ENCODE results near the gene MDFIC. TPM values are rescaled to one million over a fixed set of nuclear protein-coding genes. Genes with fewer than 3 reads are reported as not detected.
A peak's percentile ranks its signal among the peaks of the same experiment; 100 is the strongest.

MDFIC gene
- total RNA-seq, 2 experiments from 2014 or later: 25.9 to 27.1 TPM

GRCh38 chr7:114989531-114989930 is 67.6 kb downstream of the MDFIC start:
- Histone ChIP-seq H3K4me1 (ENCODE audit: insufficient read depth, low read length) (no peaks in the 10 kb centered on the region), H3K4me3 (ENCODE audit: low read length) (no peak overlapping the region), H3K9me3 (ENCODE audit: control insufficient read depth in 1 of 2, insufficient read depth in 1 of 2, low read length in 2 of 2) (no peaks in the 10 kb centered on the region), H3K36me3 (ENCODE audit: insufficient read depth, low read length) (peaks cover 32% of the 10 kb centered on the region), H3K27me3 (ENCODE audit: control insufficient read depth in 1 of 2, insufficient read depth in 2 of 2, low read length in 2 of 2) (no peaks in the 10 kb centered on the region), H3K27ac (ENCODE audit: low read depth in 1 of 2, low read length in 2 of 2) (no peak overlapping the region)
- ChIA-PET POLR2A (interaction anchor here (0.7 to 0.8 kb wide), 2 partner anchors 66 to 295 kb away, joined by 3 read pairs; no protein-coding TSS in a partner anchor), CTCF (interaction anchor here (1.2 to 1.5 kb wide), 2 partner anchors 12 to 16 kb away, joined by 3 to 4 read pairs; no protein-coding TSS in a partner anchor)
- ATAC-seq (ENCODE audit: poor library complexity) (no peak), DNase-seq (no peak)
- H3K4me3 Mint-ChIP-seq: no peak overlapping the region
- no peaks in the 10 kb centered on the region for H3K9me3 Mint-ChIP-seq
- no peaks in the 10 kb centered on the region for H3K27me3 Mint-ChIP-seq
- no peak for TF ChIP-seq CTCF (IDR thresholded peaks at IDR 0.05)
- H3K27ac Mint-ChIP-seq: no peak overlapping the region
- H3K4me1 Mint-ChIP-seq (ENCODE audit: low read depth): peaks cover 39% of the 10 kb centered on the region
- peaks cover 54% of the 10 kb centered on the region for H3K36me3 Mint-ChIP-seq (ENCODE audit: low read depth)
- intact Hi-C loops (cut with DNase I, micrococcal nuclease): no loop called here

- H3K4me1 Mint-ChIP-seq (ENCODE audit: low read depth): peaks cover 72% of the 10 kb centered on the region
- H3K36me3 ChIP-seq (ENCODE audit: insufficient read depth, low read length): peaks cover 32% of the 10 kb centered on the region
- no peak overlapping the region for H3K27ac ChIP-seq (ENCODE audit: low read depth in 1 of 2, low read length in 2 of 2)
- H3K36me3 Mint-ChIP-seq (ENCODE audit: low read depth): peaks cover 66% of the 10 kb centered on the region
- peak; percentile 32 for ATAC-seq (ENCODE audit: poor library complexity)
- no peak overlapping the region for H3K4me3 Mint-ChIP-seq
- peak overlapping the region; percentile 53 for H3K27ac Mint-ChIP-seq
- H3K27me3 ChIP-seq (ENCODE audit: control insufficient read depth in 1 of 2, insufficient read depth in 2 of 2, low read length in 2 of 2): no peaks in the 10 kb centered on the region
- no peaks in the 10 kb centered on the region for H3K9me3 ChIP-seq (ENCODE audit: control insufficient read depth in 1 of 2, insufficient read depth in 1 of 2, low read length in 2 of 2)
- H3K4me3 ChIP-seq (ENCODE audit: low read length): no peak overlapping the region
- DNase-seq: no peak
- H3K27me3 Mint-ChIP-seq: no peaks in the 10 kb centered on the region
- ChIA-PET POLR2A (interaction anchor here (0.7 to 1.9 kb wide), 3 partner anchors 11 to 232 kb away, joined by 3 to 9 read pairs (median 6); no protein-coding TSS in a partner anchor), CTCF (interaction anchor here (0.7 kb wide), 1 partner anchor 63 kb away, joined by 3 read pairs; no protein-coding TSS in a partner anchor)
- no peak for TF ChIP-seq CTCF (IDR thresholded peaks at IDR 0.05)
- intact Hi-C loops (cut with DNase I, micrococcal nuclease): no loop called here
- H3K4me1 ChIP-seq (ENCODE audit: insufficient read depth, low read length): peaks cover 16% of the 10 kb centered on the region
- no peaks in the 10 kb centered on the region for H3K9me3 Mint-ChIP-seq
These were observed 75.9 kb downstream of the MDFIC start for GRCh38 chr7:114997487-114998404.

- Histone ChIP-seq H3K27me3 (ENCODE audit: control insufficient read depth in 1 of 2, insufficient read depth in 2 of 2, low read length in 2 of 2) (no peaks in the 10 kb centered on the region), H3K9me3 (ENCODE audit: control insufficient read depth in 1 of 2, insufficient read depth in 1 of 2, low read length in 2 of 2) (no peaks in the 10 kb centered on the region), H3K36me3 (ENCODE audit: insufficient read depth, low read length) (peaks cover 27% of the 10 kb centered on the region), H3K4me1 (ENCODE audit: insufficient read depth, low read length) (peaks cover 50% of the 10 kb centered on the region), H3K4me3 (ENCODE audit: low read length) (no peak overlapping the region), H3K27ac (ENCODE audit: low read depth in 1 of 2, low read length in 2 of 2) (peak overlapping the region in 1 of 2 donors; percentile 36)
- Mint-ChIP-seq H3K27me3 (no peaks in the 10 kb centered on the region), H3K4me1 (ENCODE audit: low read depth) (peaks cover 76% of the 10 kb centered on the region), H3K9me3 (no peaks in the 10 kb centered on the region), H3K27ac (peak overlapping the region; percentile 31), H3K36me3 (ENCODE audit: low read depth) (peaks cover 37% of the 10 kb centered on the region), H3K4me3 (no peak overlapping the region)
- POLR2A ChIA-PET: interaction anchor here (0.9 kb wide), 1 partner anchor 80 kb away, joined by 3 read pairs; no protein-coding TSS in a partner anchor
- DNase-seq (no peak), ATAC-seq (ENCODE audit: poor library complexity) (no peak)
- CTCF ChIA-PET: no interaction called here
- TF ChIP-seq CTCF (IDR thresholded peaks at IDR 0.05): no peak
- intact Hi-C loops (cut with DNase I, micrococcal nuclease): no loop called here
These were observed 82.2 kb downstream of the MDFIC start for GRCh38 chr7:115004121-115004520.

Data from CD4-positive, alpha-beta T cell (primary cell).